ENCODE data around the gene UBAC1.

UBAC1 gene

DNA sequence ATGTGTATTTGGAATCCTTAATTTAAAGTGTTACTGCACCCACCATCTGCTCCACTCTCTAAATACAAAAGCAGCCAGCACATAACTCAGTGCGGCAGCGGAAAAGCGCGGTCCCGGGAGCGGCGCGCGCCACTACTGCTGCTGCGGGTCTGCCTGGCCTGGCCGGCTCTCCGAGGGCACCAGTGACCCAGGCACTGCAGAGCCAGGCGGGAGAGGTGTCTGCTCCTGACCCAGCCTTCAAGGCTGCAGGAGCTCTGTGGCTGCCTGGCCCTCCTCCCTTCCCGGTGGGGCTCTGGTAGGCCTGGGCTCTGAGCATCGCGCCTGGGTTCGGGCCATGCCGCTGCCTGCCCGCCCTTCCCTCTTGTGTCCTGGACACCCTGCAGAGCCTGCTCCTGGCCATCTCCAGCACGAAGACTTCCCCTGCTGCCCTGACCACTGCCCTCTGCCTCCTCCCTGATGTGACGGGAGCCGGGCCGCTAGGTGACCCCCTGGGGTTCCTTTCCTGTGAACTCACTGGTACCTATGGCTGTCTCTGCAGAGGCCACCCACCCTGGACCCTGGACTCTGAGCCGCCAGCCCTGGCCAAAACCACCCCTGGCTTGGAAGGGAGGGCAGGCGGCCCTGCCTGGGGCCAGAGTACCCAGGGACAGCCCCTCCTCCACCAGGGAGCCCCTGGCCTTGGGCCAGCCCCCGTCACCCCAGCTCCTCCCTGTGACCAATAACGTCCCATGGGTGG is 32.8 kb upstream of the UBAC1 start:
- DNase-seq = no peak

DNA sequence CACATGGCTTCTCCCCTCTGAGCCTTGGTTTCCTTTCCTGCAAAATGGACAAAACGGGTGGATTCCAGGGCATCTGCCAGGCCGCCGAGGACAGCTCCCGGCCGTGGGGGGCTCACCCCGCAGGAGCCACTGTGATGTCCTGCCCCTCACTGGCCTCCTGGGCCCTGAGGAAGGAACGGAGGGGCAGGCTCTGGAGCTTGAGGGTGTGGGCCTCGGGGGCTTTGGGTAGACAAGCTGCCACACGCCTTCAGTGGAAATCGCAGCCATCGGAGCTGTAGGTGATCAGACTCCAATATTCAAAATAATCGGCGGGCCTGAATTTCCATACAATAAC is 32.2 kb upstream of the UBAC1 start:
- no peak for DNase-seq

DNA sequence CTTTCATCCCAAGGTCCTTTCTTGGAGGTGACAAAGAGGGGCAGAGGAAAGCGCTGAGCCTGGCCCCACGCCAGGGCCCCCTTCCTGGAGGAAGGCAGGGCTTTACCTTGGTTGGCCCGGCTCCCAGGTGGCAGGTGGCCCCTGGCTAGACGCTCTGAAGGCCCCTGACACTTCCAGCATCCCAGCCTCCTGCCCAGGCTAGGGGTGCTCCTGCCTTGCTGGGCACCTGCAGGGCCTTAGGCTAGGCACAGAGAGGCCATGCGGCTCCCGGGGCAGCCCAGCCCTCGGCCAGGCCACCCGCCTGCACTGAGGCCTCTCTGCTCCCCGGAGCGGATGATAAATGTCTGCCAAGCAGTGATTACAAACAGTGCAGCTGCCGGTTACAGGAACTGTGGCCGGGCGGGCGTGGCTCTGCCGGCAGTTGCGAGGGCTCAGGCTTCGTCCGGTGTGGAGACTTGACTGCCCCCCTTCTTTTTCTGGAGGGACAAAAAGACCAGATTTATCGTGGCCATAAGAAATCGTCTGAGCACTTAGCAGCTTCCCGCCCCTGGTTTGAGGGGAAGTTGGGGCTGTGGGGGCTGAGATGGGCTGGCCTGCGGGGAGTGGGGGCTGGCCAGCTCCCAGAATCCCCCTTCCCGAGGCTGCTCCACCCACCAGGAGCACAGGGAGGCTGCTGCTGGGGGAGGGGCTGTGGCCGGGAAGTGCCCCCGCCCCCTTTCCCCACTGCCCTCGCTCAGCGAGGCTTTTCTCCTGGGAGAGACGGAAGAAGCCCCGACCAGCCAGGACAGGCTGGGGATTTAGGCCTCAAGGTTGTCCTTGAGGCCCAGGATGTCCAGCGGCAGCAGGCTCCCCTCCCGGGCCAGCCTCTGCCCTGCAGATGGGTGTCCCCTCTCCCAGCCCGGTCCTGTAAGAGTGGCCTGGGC is 31.6 kb upstream of the UBAC1 start:
- peak; percentile 29 to 62 for DNase-seq

DNA sequence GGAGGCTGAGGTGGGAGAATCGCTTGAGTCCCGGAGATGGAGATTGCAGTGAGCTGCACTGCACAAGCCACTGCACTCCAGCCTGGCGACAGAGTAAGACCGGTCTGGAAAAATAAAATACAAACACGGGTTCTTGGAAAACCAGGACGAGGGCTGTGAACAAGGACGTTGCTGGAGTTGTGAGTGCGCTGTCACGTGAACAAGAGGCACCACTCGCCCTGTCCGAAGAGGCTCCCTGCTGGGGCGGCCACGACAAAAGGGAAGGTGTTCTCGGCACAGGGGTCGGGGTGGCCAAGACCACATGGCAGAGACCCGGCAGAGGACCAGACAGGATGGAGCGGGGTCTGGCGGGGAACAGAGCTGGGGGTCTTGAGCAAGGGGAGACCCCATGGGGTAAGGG is 30.6 kb upstream of the UBAC1 start:
- no peak for DNase-seq

DNA sequence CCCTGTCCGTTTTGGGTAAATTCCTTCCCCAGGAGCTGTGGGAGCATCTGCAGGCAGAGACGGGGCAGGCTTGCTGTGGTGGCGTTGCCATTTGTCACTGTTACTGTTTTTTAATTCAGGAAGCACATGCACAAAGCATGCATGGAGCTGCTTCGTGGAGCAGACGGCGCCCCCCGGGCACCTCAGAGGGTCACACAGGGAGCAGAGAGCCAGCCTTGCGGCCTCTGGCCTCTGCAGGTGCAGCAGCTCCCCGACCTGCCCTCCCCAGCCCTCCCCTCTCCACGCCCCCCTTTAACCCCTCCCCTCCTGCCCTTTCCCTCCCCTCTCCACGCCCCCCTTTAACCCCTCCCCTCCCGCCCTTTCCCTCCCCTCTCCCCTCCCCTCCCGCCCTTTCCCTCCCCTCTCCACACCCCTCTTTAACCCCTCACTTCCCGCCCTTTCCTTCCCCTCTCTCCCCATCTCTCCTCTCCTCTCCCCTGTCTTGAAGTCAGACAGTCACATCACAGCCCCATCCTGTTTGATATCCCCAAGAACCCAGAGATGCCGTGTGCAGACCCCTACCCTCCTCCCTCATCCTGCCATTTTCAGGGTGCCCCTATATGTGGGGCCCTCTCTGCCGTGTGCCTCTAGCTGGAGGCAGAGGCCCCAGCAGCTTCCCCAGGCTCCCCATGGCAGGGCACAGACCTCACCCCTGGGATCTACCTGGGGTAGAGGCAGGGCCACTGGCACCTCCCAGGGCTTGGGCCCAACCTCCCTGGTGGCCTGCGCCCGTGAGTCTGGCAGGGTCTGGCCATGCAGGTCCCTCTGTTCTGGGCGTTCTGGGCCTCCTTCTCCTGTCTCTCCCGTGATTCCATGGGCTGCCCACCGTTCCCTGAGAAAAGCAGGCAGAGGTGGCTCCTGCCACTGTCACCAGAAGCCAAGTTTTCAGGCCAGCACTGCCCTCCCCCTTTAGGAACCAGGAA is 29.6 kb upstream of the UBAC1 start:
- no peak for DNase-seq

DNA sequence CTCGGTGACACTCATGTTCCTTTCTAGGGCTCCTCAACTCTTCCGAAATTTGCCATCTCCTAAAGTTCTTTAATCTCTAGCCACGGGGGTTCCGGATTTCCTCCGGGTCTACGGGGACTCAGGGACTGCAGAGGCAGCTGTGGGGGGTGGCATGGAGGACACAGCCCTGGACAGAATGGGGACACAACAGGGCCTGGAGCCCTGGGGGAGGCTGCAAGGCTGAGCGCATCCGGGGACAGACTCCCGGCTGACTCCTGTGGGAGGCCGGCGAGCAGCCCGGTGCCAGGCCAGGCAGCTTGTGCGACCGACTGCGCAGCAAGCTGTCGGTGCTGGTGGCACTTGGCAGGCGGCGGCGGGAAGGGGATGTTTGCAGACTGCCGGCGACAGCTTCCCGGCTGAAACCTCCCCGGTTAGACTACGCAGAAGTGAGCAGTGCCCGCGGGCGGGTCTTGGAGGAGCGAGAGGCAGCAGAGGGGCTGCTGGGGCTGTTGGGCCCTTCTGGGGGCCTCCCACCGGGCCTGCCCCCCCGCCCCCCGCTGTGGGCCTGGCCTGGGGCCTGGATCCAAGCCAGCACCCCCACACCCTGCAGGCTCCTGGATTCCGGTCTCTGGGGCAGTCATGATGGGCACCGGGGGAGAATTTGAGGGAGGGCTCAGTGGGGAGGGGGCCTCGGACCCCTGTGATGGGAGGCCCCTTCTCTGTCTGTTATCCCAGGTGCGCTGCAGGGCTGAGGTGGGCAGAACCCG is 28.7 kb upstream of the UBAC1 start:
- no peak for DNase-seq

DNA sequence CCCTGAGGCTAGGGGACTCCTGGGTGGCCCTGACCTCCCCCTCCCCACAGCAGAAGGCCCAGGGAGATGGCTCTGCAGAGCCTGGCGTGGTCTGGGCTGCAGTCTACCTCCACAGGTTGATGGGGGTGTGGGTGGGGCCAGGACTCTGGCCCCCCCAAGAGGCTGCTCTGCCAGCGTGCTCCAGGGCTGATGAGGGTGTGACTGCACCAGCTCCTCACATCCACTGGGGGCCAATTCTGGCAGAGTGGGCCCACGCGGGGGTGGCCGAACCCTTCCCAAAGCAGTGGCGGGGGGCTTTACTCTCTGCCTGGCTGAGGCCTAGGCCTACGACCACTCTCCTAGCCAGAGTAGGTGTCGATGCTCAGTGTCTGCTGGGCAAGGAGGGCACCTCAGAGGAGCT is 28.0 kb upstream of the UBAC1 start:
- no peak for DNase-seq

DNA sequence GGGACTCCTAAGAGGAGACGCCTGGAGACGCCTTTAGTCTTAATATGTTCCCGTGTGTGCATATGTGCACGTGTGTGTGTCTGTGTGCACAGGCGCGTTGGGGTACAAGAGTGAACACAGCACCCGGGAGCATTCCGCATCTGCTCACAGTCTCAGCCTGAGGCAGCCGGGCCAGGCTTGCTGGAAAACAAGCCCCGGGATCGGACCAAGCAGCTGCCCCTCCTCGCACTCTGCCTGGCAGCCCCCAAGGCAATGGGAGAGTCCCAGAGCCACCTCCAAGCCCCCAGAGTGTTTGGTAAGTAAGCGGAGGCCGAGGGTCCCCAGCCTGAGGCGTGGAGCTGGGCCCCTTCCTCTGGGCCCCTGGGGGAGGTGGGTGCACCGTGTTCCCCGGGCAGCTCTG is 27.3 kb upstream of the UBAC1 start:
- no peak for DNase-seq

DNA sequence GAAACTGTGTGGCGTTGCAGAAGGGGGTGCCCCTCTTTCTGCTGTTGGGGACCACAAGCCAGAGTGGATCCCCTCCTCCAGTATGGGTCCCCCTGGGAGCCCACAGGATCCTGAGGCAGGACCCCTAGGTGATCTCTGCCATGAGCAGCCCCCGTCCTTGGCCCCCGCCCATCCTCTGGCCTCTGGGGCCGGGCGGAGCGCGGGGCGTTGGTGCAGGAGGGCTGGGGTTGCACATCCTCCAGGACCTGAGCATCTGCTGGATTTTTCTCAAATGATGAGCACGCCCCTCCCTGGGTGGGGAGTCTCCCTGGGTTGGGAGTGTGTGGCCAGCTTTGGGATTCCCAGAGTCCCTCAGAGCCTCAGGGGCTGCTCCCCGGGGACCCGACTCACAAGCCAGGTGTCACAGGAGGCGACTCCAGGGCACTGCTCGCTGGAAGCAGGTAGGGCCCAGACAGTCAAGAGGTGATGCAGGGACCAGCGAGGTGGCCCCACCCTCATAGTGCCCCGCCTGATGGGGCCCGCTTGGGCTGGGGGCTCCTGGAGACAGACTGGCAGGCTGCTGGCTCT is 26.7 kb upstream of the UBAC1 start:
- no peak for DNase-seq

DNA sequence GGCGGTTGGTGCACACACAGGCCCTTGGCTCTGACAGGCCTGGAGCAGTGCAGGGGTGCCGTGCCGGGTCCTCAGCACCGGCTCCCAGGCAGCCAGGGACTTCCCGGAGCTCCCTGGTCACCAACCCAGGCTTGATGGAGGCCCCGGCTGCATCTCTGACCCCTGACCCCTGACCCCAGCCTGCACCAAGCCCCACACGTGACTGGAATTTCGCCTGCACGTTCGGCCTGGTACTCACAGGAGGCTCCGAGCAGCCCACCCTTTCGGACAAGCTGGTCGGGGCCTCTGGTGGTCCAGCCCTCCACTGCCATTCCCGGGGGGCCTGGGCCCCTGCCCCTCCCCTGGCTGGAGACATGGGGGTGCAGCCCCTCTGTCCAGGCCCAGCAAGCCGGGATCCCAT is 25.4 kb upstream of the UBAC1 start:
- no peak for DNase-seq

DNA sequence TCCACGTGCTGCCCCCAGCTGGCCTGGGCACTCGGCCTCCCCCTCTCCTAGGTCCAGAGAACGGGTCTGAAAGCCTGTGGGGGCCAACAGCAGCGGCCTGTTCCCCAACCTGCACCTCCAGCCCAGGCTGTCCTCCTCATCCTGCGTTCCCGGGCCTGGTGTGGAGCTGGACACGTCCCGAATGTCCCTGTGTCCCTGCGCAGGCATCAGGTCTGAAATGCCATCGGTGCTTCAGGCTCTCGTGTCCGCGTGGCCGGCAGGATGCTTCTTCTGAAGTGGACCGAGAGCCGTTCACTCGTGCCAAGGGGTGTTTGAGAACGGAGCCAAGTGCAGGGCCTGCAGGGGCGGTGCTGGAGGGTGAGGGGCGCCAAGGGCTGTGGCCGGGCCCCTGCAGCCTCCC is 24.7 kb upstream of the UBAC1 start:
- DNase-seq = no peak

DNA sequence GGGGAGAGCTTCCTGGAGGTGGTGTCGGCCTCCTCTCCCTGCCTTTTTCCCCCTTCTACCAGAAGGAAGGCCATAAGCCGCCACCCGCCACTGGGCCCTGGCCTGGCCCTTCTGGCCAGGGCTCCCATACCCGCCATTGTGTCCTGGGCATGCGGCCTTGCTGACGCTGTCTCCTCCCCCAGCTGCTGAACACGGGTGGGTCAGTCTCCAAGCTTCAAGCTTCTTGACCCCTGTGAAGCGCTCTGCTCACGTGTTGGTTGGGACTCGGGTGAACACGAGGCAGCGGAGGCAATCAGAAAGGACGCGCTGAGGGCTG is 24.2 kb upstream of the UBAC1 start:
- no peak for DNase-seq

DNA sequence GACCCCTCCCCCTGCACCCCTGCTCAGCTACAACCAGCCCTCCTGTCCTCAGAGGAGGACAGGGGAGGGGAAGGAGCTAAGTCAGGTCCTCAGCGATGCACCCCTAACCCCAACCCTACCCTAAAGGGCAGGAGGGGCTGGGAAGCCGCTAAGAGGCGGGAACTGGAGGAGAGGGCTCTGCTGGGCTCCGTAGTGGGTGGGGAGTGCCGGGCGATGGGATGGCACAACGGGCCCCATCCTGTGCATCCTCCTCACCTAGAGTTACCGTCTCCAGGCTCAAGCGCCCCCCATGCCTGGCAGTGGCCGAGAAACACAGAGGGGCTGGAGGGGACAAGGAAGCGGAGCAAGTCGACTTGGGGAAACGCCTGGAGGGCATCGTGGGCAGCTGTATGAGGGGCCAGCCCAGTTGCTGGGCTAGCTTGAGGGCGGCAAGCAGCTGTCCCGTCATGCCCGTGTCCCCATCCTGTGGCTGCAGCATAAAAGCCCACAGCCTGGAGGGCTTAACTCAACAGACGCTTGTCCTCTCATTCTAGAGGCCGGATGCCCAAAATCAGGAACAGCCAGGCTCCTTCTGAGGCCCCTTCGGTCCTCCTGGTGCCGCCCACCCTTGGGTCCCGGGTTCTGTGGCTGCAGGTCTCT is 23.0 kb upstream of the UBAC1 start:
- no peak for DNase-seq

DNA sequence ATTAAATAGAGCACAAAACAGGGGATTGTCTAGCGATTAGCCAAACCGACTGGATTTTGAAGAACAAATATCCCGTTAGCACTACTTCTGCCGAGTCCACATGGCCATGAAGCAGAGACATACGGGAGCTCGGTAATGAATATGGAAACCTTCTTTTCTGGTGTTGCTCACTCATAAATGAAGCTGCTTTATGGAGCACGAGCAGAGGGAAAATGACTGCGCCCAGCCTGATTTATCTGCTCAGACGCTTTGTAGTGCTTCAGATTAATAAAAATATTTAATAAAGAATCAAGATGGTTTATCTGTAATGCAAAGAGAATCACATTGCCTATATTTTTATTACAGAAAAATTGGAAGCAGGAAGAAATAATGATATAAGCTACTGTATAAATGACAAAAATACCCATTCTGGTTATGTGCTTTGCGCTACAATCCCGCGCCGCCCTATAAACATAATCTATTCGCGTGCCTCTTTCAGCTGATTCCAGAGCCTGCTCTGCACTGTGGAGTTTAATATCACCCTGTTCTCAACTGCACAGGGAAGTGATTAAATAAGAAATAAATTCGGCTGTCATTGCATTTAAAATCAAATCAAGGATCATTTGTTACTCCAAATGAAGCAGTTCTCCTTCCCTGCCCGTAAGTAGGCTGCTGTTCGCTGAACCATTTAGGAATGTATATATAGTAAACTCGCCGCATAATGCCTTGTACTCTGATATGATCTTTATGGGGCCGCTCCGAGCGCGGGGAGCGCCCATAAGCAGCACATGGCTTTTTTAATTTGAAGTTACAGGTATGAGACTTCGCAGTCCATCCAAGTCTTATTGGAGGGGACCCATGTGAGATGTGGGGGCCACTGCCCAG is 22.3 kb upstream of the UBAC1 start:
- DNase-seq = no peak

DNA sequence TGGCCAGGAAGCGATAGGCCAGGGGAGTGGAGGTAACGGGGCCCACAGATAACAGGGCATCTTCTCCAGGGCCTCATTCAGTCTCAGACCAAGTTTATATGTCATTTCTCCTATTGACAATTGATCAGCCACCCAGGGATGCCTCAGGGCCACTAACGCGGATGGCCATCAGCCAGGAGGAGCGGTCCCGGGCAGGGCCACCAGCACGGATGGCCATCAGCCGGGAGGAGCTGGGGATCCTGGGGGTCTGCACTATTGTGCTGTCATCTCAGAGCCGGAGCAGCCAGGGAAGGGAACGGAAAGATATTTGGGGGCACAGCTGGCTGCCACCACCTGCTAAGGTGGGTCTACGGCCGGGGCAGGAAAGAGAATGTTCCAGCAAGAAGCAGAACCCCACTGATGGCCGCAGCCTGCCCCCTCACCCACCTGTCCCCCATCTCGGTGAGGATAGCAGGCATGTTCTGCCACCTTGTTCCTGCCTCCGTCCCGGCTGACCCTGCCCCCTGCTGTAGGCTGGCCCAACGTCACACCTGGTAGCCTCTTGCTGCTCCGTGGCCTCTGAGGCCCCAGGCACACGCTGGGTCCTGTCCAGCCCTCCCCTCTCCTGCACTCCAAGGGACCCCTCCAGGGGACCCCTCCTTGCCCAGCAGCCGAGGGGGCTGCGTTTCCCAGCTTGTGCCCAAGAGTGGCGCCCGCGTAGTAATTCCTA is 21.5 kb upstream of the UBAC1 start:
- no peak for DNase-seq

DNA sequence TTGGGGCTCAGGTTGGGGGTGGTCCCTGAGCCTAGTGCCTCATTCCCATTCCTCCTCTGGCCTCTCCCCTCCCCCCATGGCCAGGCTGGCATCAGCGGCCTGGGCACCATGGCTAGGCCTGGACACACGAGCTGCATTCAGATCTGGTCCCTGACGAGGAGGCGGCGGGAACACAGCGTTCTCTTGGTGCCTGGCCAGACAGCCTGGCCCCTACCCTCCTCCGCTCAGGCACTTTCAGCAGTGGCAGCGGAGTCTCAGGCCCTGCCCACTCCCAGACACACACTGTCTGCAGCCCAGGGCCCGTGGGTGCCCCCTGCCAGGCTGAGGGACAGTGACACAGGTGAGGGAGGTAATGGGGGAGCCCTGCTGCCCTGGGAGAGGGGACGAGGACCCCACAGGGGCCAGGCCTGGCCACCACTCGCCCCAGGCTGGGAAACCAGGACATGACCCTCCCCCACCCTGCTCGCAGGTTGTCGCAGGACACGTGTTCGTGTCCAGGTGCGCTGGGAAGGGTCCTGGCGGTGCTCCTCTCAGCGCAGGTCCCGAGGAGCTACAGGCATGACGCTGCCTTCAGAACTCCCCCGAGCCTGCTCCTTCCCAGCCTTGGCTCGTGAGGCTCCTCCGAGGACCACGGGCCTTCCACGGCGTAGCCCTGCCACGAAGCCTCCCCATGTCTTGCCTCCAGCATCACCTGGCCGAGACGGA is 19.9 kb upstream of the UBAC1 start:
- DNase-seq = no peak

DNA sequence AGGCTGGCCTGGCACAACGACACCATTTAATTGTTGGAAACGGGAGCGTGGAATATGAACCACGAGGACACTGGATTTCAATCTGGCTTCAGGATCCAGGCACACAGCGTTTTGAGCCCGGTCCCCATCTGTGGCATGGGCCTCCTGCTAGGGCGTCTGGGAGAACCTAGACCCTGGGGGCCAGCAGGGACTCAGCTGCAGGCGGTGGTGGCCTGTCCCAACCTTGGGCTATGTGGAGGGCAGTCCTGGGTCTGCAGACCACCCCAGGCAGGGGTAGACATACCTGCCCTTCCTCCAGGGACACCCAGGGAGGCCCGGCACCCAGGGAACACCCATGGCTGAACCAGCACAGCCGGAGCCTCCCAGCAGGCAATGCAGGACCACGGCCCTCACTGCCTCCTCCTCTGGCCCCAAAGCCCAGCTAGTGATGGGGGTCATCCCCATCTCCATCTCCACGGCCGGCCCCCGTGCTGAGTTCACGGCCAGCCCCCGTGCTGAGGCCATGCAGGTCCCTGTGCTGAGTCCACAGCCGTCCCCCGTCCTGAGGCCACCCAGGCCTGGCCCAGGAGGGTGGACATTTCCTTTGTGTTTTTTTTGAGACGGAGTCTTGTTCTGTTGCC is 18.5 kb upstream of the UBAC1 start:
- no peak for DNase-seq

DNA sequence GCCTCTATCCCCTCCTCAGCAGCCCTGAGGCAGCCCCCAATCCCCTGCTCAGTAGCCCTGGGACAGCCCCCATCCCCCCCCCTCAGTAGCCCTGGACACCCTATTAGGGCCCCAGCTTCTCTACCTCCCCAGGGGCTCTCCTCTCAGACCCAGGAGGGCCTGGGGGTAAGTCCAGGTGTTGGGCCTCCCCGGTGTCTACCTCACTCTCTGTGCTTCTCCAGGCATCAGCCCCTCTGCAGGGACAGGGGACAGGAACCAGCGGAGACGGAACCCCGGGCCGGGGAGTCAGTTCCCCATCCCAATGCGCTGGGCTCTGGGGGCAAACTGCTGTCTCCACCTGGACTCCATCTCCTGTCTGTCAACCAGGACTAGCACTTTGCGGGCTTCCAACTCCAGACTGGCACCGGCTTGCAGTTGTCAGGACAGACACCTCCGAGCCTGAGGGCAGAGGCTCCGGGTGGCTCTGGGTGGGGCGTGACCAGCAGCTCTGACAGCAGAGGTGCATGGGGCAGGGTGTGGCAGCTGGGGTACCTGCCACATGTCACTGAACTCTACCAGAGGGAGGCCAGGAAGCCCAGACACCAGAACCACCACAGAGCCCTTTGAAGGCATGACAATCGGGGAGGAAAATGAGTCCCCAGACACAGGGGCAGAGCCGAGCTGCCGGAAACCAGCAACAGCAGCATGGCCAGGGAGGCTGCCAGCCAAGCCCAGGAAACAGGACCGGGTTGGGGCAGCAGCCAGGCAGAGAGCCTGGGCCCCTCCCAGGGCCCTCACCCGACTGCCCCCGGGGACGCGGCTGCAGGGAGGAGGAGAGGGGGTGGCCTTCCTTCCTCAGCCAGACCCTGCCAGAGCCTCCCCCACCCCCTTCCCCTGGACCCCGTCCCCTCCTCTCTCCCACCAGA is 17.7 kb upstream of the UBAC1 start:
- DNase-seq = no peak
